NCI-H1105 treated with DMSO at 0.1 percent for 48 hours (cell line): ENCODE measurements around the gene NXT1.
"Not testable (repeated sequence)": the region's sequence is repeated elsewhere in the genome, so short reads cannot be mapped to it uniquely, and the experiment has no call there.

Source experiments
- DNase-seq: peaks from one replicate; lab custom pipeline; 2025; lab: John Stamatoyannopoulos, UW

NXT1 gene

DNA sequence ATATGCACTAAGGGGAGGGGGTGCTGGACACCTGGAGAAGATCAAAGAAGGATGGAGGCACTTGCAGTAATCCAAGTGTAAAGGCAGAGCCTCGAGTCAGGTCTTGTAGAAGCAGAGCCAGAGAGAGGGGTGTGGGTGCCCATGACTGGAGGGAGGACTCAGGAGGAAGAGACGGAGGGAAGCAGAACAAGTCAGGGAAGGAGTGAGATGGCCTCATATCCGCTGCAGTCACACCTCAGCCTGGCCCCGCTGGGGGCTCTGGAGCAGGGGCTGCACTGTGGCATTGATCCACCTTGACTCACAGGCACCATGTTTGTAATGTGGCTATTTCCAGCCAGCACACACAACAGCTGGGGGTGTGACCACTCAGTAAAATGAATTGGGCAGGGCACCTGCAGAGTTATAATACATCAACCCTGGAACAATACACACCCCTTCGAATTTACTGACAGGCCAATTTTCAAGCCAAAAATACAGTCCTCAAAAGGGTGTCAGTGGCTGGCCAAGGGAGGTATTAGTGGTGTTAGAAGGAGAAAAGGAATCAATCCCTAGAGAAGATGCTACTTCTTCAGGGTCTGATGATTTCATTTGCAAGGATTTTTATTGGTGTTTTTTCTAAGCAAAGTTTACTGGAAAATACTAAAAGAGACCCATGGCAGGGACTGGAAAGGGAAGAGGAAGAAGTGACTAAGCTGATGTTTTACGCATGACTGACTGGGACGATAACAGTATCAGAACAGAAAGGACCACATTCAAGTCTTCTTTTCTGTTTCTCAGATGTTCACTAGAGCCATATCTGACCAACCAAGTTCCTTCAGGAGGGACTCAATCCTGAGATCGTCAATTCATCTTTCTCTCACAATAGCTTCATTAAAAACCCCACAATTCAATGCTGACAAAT is 18.9 kb upstream of the NXT1 start:
- no peak for DNase-seq

DNA sequence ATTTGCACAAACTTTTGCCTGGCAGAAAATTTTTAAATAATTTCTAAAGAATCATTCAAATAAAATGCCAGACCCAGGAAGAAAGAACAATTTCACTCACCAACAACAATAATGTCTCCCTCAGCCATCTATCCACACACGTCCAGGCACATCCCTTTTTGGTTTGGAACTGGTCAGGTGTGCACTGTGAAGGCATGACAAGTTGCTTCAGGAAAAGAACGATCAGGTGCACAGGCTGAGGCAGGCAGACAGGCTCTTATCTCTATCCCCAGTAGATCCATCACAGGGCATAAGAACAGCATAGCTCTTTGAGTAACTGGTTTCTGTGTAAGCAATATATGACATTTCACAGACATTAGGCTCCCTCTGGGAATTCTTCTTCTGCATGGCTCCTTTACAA is 18.1 kb upstream of the NXT1 start:
- DNase-seq = no peak

GRCh38 chr20:23334111-23334510 is 16.5 kb upstream of the NXT1 start:
- no peak for DNase-seq

DNA sequence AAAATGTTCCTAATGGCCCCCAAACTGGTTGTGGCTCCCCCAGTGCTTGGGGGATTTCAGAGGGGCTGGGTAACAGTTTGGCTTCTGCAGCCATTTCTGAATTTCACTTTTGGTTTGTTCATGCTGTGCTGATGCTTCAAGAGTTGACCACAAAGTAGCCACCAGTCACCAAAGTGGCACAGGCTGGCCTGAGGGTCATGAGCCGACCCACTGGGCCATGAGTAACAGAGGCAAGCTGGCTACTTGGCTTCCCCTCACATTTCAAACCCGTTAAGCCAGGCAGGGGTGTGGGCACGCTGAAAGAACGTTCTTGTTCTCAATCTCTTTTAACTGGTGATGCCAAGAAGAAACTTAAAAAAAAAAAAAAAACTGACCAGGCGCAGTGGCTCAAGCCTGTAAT is 15.1 kb upstream of the NXT1 start:
- DNase-seq = no peak

DNA sequence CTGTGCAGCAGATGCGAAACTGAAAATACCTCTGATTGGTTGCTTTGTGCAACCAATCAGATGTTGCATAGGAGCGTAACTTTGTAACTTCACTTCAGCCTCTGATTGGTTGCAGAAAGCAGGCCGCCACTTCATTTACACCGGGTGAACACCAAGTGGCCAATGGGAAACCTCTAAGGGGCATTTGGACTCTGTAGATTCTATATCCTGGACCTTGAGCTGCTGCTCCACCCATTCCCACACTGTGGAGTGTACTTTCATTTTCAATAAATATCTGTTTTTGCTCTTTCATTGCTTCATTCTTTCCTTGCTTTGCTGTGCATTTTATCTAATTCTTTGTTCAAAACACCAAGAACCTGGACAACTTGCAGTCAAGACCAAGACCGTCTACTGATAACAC is 14.1 kb upstream of the NXT1 start:
- DNase-seq = no peak

DNA sequence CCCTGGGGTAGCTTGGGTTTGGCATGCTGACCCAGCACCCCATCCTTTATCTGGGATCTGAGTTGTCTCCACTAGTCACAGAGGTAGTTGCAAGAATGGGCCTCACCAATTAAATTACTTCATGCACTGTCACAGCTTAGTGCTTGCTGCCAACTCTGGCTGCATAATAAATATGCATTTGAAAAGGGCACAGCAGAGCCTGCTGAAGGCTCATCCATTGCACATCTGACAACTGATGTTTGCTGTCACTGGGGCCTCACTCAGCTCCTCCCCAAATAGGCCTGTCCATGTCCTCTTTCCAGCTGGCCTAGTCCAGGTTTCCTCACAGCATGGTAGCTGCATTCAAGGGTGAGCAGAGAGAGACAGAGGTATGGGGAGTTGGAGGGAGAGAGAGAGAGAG is 13.3 kb upstream of the NXT1 start:
- DNase-seq = no peak

DNA sequence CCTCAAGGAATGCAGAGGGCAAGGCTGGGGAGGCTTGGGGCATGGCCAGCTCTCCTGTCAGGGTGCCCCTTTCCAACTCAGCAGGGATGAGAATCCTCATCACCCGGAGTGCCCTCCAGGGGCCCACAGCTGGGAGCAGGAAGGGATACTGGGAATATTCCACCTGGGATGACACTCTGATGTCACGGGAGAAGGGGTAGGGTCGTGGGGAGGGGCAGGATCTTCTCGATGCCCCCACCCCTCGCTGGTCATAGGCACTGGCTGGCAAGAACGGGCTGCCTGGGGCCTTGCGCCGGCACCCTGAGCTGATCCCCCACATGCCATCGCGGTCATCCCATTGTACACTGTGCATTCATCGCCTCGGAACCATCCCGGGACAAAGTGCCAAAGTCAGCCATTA is 10.6 kb upstream of the NXT1 start:
- DNase-seq = no peak

GRCh38 chr20:23340524-23340923 is 10.1 kb upstream of the NXT1 start:
- peak; percentile 48 for DNase-seq

GRCh38 chr20:23341073-23341472 is 9.5 kb upstream of the NXT1 start:
- no peak for DNase-seq

DNA sequence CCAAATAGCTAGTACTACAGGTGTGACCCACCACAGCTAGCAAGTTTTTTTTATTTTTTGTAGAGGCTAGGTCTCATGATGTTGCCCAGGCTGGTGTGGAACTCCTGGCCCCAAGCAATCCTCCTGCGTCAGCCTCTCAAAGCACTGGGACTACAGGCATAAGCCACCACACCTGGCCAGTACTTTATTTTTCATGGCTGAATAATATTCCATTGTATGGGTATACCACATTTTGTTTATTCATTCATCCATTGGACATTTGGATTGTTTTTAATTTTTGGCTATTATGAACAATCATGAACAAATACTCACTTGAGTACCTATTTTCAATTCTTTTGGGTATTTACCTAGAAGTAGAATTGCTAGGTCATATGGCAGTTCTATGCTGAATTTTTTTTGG is 7.0 kb upstream of the NXT1 start:
- no peak for DNase-seq

GRCh38 chr20:23344336-23344735 is 6.3 kb upstream of the NXT1 start:
- DNase-seq = no peak

DNA sequence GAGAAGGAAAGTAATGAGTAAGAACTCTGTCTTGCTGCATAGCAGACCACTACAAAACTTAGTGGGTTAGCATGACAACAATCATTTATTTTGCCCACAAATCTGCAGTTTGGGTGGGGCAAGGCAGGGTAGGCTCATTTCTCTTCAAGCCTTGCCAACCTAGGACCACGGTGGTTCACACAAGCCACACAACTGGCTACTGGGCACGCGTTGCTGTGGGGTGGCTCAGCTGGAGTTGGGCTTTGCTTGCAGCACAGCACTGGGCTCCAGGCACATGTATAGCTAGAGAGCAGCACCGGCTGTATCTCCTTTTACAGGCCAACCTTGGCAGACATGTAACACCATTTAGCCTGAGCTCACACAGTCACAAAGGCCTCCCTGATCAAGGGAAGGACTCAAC is 4.6 kb upstream of the NXT1 start:
- no peak for DNase-seq

DNA sequence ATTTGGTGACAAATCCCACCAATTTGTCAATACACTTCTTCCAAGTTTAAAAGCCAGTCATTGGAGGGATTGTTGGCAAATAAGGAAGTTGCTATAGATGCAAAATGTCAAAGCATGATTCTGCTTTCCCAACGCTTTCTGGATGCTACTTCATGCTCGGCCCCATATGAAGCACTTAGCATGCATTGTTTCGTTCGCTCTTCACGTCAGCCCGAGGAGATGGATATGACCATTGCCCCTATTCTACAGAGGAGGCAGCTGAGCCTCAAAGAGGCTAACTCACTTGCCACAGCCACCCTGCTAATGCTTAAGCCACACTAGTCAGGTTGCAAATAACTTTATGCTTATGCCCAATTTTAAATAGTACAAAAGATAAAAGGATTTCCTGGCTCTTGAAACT is 2.8 kb upstream of the NXT1 start:
- no peak for DNase-seq

DNA sequence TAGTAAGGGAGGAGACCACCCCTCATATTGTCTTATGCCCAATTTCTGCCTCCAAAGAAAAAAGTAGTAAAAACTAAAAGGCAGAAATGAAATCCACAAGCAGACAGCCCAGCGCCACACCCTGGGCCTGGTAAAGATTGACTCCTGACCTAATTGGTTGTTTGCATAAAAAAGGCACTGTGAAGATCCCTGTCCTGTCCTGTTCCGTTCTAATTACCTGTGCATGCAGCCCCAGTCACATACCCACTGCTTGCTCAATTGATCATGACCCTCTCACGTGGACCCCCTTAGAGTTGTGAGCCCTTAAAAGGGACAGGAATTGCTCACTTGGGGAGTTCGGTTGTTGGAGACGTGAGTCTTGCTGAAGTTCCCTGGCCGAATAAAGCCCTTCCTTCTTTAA is 2.1 kb upstream of the NXT1 start:
- DNase-seq = not testable (repeated sequence)

- peak; percentile 75 for DNase-seq
Observed at GRCh38 chr20:23349338-23350195, 1.0 kb upstream of the NXT1 start.

DNA sequence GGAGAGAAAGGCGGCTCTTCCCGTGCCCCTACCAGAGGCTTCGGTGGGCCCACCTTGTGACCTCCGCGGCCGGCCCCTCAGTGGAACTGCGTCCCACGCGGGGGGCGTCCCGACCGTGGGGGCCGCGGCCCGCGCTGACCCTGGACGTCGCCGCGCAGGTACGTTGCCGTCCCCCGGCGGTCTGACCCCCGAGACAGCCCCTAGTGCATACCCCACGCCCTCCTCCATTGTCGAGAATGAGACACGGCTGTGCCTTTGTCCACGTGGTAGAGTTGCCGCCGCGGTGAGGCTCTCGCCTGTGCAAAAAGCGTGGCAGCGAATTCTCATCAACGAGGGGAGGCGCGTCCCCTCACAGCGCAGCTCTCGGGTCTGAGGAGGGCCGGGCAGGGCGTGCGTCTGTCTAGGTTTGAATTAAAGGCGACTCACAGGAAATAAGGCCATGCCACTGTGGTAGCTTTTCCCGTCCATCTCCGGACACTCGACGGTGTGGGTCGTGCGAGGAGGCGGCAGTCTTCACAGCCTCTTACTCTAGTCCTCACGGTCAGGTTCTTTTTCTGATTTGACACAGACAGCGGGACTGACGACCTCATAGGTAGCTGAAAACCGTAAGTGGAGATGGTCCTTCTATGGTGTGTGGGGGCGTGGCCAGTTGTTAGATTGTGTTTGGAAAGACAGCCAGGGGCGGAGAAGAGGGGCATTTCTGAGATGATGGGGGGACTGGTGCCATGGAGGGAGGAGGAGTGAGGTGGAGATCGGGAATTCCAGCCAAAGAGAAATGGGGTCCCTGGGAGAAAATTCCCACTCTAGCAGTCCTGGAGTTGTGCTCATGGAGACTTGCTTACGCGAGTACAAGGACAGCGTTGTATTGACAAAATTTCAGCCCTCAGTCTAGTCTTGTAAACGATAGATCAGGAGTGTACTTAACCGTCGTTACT is 580 bp downstream of the NXT1 start:
- peak; percentile 52 for DNase-seq

- no peak for DNase-seq
Observed at GRCh38 chr20:23356203-23356602, 5.6 kb downstream of the NXT1 start.

- DNase-seq = peak; percentile 98
Observed at GRCh38 chr20:23357767-23358562, 7.4 kb downstream of the NXT1 start.

GRCh38 chr20:23358563-23358906 is 7.9 kb downstream of the NXT1 start:
- no peak for DNase-seq

DNA sequence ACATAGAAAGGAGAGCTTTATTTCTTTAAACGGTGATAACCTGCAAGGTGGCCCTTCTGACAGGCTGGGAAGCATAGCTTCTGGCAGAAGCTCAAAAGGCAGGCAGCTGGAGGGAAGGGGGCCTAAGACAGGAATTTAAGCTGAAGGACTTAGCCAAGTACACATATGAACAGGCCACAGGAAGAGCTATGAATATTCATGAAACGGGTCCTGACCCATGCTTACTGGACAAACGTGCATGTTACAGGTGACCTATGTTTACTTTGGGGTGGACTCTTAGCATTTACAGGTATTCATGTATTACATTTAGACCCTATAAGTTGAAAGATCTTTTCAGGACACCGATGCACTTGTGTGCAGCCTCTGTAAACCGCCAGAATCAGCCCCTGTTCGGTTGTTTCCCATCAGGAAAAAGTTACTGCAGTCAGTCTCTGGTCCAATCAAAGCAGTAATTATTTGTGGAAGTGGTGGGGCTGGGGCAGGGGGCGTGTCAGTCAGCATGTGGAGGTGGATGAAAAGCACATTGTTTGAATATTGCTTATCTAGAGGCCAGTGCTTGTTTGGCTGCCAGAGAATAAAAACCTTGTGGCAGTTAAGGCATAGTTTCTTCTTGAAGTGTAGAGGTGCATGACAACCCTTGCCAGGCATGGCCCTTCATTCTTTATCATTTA is 8.5 kb downstream of the NXT1 start:
- DNase-seq = no peak

GRCh38 chr20:23360531-23360930 is 9.9 kb downstream of the NXT1 start:
- no peak for DNase-seq
